Activated T-cell treated with anti-CD3 and anti-CD28 coated beads for 48 hours (primary cell): ENCODE results near the gene MTCP1.

Experiments used
- DNase-seq: peaks from one replicate; pipeline ENCODE4 v3.0.0-alpha.2; 2020; ENCODE audit warnings: low read depth

The MTCP1 gene

DNA sequence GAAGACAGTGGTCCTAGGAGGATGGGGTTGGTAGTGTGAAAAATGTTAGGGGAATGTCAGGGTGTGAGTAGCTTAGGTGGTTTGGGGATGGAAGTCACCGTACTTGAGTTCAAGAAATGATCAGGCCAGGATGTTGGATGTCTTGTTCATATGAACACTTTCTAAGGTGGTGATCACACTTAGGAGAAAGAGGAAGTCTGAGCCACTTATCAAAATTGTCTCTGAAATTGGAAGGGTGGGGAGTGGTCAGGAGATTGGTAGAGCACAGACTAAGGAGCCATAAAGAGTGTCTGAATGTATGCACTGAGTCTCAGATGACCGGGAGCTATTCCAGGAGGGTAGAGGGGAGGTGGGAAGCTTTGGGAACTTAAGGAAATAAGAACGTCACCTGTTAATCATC, 17.3 kb downstream of the MTCP1 start:
- no peak for DNase-seq

- DNase-seq = no peak
These were observed 18.0 kb downstream of the MTCP1 start for GRCh38 chrX:155052738-155053498.

- DNase-seq = peak; percentile 39
These were observed 21.8 kb downstream of the MTCP1 start for GRCh38 chrX:155048977-155049619.

DNA sequence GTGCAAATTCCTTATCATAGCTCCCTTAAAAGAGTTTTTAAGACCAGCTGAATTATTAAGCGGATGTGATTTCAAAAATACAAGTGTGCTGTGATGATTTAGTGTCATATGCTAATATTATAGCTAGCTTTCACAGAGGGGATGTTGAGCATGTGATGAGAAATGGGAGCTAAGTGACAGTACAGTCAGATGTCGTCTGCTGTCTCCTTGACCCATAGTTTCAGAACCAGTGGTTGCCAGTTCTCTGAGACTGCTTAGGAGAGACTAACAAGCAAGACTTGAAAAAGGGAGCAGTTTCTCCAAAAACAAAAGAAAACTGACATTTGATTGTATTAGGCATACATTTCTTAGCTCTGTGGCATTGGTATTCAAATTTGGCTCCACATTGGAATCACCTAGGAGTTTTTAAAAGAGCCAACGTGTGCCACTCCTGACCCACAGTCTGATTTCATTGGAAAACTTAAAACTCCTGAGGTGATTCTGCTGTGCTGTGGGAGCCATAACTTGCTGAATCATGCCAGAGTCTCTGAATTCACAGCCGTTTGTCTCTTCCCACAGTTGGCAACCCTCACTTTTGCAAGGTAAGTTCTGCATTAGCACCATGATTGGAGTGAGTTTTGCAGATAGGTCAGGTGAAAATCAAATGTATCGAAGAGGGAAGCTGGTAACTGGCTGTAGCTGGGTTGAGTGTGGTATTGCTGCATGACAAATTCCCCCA, 24.0 kb downstream of the MTCP1 start:
- no peak for DNase-seq

DNA sequence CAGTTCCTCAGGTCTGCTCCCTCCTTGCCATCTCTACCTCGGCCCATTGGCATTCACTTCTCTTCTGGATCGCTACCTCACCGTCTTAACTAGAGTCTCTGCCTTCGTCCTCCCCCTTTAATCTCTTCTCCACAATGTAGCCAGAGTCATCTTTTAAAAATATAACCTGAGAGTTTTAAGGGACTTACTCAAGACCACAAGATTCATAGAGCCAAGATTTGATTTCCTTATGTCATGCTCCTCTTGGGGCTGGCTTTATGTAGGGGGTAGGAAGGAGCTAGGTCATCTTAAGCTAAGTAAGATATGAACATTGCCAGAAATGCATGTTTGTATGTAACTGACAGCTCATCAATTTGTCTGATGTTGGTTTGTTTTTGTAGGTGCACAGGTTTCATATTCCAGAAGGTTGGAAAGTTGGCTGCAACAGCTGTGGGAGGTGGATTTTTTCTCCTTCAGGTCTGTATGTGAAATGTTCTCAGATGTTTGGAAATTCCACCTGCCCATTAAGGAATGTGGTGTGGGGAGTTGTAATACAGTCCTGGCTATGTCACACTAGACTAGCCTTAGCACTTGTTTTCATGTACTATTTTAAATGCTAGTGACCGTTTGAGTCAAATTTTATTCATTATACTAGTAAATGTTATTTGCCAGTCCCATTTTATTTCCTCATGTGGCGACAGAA, 24.7 kb downstream of the MTCP1 start:
- DNase-seq = no peak

- DNase-seq = no peak
These were observed 35.2 kb downstream of the MTCP1 start for GRCh38 chrX:155035688-155036087.

DNA sequence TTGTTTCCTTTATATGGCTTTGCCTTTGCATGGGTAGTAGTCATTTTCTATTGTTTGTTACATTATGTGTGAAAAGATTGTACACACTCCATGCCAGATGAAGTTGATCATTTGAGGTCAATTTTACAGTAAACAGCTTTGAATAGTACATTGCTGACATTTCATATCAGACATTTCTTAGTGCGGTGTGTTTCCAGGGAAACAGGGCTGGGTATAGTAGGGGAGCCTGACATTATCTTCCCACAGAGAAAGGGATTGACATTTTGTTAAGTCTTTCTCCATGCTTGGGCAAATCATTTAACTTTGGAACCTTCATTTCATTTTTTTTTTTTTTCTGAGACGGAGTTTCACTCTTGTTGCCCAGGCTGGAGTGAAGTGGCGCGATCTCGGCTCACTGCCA, 39.3 kb downstream of the MTCP1 start:
- no peak for DNase-seq

GRCh38 chrX:155028877-155029291, 42.1 kb downstream of the MTCP1 start:
- DNase-seq = no peak

- no peak for DNase-seq
These were observed 42.8 kb downstream of the MTCP1 start for GRCh38 chrX:155028129-155028528.

- DNase-seq = no peak
These were observed 43.3 kb downstream of the MTCP1 start for GRCh38 chrX:155027509-155028066.

- DNase-seq = peak; percentile 88
These were observed 44.0 kb downstream of the MTCP1 start, which contains the start of gene FUNDC2 for GRCh38 chrX:155026727-155027508. Gene FUNDC2, plus strand, starts transcription at chrX:155026844. Its CDS starts 95 bp downstream, at chrX:155026939.

GRCh38 chrX:155026420-155026726, 44.6 kb downstream of the MTCP1 start:
- DNase-seq = no peak

DNA sequence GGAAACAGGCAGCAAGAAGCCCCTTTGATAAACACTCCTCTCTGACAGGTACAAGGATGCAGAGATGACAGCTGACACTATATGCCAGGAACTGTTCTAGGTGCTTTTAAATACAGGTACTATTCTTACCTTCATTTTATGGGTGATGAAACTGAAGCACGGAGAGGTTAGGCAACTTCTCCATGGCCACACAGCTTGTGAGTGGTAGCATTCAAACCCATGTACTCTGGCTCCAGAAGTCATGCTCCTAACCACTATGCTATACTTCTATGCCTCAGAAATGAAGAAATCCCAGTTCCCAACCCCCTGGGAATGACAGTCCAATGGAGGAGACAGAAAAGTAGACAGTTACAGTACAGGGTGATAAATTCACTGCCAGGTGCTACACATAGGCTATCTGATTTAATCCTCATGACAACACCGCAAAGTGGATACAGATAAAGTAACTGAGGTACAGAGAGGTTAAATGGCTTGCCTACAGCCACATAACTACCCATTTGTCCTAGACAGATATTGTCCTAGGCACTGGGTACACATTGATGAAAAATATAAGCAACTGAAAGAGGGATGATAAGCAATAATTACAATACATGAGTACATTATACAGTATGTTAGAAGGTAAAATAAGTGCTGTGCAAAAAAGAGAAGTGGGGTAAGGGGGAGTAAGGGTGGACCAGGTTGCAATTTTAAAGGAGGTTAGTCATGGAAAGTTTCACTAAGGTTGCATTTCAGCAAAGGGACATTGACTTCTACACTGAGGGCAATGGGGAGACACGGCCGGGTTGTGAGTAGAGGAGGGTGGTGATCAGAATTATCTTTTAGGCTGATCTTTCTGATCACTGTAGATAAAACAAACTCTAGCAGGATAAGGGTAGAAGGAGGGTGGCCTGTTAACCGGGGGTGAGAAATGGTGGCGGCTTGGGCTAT, 46.8 kb downstream of the MTCP1 start:
- no peak for DNase-seq

DNA sequence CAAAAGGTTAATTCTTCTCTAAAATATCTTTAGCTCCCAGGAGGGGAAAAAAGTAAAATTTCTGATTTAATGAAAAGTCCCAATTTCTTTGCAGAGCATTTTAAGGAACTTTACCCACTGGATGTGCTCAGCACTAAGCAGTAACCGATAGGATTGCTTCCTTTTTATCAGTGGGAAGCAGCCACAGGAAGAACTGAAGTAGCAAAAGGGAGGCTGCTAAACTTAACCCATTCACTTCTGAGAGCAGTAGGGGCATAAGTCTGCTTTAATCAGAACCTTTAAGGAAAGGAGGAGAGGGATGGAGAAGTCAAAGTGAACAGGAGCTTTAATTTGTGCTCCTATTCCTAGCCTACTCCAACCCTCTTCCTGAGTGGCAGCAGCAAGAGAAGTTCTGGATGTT, 48.4 kb downstream of the MTCP1 start, which contains the start of gene F8:
Gene F8 (minus strand): TSS at position 139 of the 400 bp plus-strand sequence. CDS start 171 bp downstream, outside the sequence.
- no peak for DNase-seq

DNA sequence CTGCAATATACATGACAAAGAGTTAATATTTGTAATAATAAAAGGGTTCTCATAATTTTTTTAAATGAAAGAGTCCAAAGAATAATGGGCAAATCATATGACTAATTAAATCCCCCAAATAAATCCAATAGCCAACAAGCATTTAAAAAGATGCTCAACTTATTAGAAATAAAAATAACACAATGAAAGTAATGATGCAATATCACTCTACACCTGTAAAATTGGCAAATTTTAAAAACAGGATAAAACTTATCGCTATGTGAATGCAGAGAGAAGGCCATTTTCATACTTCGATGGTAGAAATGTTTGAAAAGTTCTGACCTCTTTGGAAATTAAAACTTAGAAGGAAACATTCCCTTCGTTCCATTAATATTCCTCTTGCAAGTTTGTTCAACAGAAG, 50.3 kb downstream of the MTCP1 start:
- no peak for DNase-seq
